GM20000 (cell line): ENCODE data around the gene DDX43.

Experiments
- DNase-seq: peaks from one replicate; pipeline ENCODE4 v3.0.0; 2012; ENCODE audit warnings: low spot score
- TF ChIP-seq, protein P1 (sequence below): IDR thresholded peaks from 2 replicates; pipeline ENCODE4 v1.5.1; 2012; ENCODE audit warnings: mild to moderate bottlenecking, control low read depth; ENCODE audit errors: extremely low read depth, missing control alignments

DDX43 gene

DNA sequence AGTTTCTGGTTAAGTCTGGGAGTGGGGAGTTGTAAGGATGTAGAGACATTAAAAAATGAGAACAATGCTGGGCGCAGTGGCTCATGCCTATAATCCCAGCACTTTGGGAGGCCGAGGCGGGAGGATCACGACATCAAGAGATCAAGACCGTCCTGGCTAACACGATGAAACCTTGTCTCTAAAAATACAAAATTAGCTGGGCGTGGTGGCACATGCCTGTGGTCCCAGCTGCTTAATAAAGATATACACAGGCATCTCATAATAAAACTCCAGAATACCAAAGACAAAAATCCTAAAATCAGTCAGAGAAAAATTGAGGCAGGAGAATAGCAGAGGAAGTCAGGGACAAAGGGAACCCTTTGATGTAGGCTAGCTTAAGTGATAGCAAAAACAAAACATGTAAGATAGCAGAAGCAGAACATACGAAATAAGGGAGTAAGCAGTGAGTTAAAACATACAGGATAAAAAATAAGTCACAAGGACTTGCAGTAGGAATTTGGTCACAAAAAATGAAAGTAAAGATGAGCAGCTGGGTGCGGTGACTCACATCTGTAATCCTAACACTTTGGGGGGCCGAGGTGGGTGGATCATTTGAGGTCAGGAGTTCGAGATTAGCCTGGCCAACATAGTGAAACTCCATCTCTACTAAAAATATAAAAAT, 23.6 kb downstream of the DDX43 start:
- TF ChIP-seq, protein P1, sequence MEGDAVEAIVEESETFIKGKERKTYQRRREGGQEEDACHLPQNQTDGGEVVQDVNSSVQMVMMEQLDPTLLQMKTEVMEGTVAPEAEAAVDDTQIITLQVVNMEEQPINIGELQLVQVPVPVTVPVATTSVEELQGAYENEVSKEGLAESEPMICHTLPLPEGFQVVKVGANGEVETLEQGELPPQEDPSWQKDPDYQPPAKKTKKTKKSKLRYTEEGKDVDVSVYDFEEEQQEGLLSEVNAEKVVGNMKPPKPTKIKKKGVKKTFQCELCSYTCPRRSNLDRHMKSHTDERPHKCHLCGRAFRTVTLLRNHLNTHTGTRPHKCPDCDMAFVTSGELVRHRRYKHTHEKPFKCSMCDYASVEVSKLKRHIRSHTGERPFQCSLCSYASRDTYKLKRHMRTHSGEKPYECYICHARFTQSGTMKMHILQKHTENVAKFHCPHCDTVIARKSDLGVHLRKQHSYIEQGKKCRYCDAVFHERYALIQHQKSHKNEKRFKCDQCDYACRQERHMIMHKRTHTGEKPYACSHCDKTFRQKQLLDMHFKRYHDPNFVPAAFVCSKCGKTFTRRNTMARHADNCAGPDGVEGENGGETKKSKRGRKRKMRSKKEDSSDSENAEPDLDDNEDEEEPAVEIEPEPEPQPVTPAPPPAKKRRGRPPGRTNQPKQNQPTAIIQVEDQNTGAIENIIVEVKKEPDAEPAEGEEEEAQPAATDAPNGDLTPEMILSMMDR, result no peak
- no peak for DNase-seq

DNA sequence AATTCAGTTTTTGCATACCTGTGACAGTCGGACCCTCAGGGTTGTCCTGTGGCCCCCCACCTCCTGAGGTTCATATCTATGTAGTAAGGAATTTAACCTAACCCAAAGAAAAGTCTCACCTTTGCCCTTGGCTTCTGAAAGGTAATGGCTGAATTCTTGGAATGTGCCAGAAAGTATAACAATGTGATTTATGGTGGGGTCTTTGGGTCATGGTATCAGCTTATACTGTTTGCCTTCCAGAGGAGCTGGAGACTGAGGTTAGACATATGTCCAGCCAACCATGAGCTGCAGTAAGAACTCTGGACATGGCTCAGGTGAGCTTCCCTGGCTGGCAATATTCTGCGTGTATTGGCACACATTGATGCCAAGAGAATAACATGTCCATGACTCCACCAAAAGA, 26.9 kb downstream of the DDX43 start:
- DNase-seq, result no peak
- TF ChIP-seq, protein P1, result no peak

DNA sequence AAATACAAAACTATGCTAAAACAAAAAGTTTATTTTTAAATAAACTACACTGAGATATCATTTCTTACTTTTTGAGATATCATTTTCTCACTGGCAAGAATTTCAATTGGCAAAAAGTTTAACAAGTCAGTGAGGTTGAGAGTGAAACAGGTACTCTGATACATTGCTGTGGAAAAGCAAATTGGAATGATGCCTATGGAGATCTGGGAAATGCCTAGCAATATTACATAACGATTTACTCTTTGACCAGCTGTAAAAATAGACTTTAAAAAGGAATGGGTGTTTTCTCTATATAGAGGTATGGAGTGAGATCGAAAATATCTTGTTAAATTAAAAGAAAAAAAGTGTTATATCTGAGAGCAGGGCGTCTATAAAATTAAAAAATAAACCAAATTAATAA, 40.6 kb downstream of the DDX43 start:
- no peak for DNase-seq
- TF ChIP-seq, protein P1, result no peak

DNA sequence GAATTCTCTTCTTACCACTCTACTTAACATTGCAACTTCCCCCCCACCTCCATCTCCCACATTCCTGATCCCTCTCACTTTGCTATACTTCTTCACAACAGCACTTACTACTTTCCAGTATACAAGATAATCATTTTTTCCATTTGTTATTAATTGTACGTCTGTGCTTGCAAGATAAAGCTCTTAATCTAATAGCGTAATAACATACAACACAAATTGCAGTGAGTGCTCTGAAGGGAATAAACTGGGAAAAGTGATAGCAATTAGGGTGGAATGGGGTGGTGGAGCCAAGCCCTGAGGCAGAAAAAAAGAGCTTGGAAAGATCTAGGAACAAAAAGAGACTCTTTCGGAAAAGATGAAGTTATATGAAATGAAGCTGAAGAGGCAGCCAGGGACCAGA, 48.9 kb downstream of the DDX43 start:
- TF ChIP-seq, protein P1, result no peak
- DNase-seq, result no peak

DNA sequence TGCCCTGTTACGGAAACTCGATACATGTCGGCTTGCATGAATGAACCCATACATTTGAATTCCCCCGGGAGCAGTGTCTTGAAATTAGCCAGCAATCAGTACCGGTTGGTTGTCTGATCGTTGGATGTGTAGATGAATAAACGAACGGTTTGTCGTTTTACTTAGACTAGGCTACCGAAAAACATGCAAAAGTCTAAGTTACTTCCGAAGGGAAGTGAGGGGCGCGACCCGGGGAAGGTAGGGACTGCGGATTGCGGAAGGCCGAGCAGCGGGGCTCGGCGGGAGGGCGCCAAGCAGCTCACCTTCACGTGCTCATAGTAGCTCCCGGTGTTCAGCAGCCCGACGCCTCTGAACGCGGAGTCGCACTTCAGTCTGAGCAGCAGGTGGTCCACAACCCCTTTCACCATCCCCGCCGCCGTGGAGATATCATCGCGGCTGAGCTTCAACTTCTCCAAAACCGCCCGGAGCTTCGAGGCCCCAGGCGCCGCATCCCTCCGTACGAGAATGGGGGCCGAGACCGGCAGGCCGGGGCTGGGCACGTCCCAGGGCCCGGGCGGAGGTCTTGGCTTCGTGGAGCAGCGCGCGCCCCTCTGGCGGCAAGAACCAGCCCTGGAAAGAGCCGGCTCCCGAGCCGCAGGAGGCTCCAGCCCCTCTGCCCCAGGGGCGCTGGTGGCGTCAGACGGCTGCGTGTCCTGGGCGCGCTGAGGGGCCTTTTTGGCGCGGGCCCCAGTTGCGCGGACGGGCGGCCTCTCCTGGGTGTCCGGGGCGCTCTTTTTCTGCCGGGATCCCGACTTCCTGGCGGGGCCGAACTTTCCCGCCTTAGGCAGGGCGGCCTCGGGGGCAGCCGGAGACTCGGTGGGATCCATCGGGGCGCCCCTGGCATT, 56.8 kb downstream of the DDX43 start:
- peak; percentile 62 for DNase-seq
- TF ChIP-seq, protein P1, result no peak

DNA sequence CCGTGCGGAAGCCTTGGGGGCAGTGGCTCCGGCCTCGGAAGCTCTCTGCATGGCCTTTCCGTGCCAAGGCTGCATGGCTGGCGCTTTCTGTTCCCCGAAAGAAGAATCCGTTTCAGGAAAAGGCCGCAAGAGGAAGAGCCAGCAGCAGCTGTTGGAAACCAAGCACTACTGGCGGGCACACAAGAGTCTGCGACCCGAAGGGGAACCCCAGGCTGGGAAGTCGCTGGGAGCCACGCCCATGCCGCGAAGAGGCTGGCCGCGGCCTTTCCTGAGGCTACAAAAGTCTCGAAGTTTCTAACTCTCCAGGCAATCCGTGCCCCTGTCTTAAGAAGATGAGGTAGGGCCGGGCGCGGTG, 57.5 kb downstream of the DDX43 start, which contains the start of gene CGAS:
Gene CGAS (minus strand): TSS at position 191 of the 355 bp plus-strand sequence. CDS start 116 bp downstream, at position 75.
- TF ChIP-seq, protein P1, result no peak
- peak; percentile 83 for DNase-seq
